ENCODE data around the gene FAF1.
A peak's percentile ranks its signal among the peaks of the same experiment; 100 is the strongest.

FAF1 gene

DNA sequence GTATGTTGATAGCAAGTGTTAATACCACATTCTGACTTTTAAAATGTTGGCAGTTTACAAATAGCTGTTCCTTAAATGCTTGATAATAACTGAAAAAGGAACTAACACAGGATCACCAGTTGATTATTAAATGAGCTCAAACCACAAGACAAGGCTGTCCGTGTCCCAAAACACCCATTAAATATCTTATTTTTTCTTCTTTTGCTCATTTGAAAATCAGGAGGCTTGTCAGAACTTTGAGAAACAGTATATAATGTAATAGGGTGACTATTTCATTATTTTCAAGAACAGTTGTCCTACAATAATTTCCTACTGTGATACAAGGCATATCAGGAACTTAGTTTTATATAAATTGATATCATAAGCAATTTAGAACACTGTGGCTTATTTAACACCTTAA is 12.7 kb upstream of the FAF1 start:
- Histone ChIP-seq H3K27me3 (ENCODE audit: control insufficient read depth in 2 of 2, insufficient read depth in 2 of 2, low read length in 2 of 2) (no peaks in the 10 kb centered on the region), H3K4me1 (ENCODE audit: control insufficient read depth in 2 of 2, insufficient read depth in 2 of 2, low read length in 2 of 2) (peaks cover 2 to 5% of the 10 kb centered on the region in 2 donors), H3K36me3 (ENCODE audit: control insufficient read depth in 2 of 2, insufficient read depth in 2 of 2, low read length in 2 of 2) (no peaks in the 10 kb centered on the region), H3K9ac (ENCODE audit: low read depth in 1 of 2, low read length in 2 of 2) (peak overlapping the region in 1 of 2 donors; percentile 10), H3K9me3 (ENCODE audit: control insufficient read depth in 2 of 2, low read length in 2 of 2) (no peaks in the 10 kb centered on the region), H3K4me3 (ENCODE audit: low read length in 2 of 2) (peak overlapping the region in 1 of 2 donors; percentile 34), H3K27ac (ENCODE audit: low read depth in 2 of 2, low read length in 2 of 2) (no peak overlapping the region)

DNA sequence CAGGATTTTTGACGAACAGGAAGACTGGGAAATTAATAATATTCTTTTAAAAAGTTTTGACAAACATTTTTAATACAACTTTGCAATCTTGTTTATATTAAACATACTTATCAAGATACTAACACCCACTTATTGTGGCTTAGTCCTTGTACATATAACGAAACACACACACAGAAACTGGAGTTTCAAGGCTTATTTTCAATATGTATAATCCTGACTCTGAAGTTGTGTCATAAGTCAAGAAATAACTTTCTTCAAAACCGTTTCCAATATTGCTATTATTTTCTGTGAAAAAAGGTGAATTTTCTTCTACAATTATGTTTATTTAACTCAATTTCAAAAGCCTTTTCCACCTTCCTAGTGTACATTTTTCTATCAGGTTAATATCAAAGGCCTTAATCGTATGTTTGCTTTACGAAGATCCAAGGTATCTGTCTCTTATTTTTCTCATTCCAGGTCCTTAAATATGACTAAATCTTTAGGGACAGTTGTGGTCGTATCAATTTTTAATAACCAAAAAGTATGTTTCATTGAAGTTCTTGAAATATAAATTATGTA is 11.8 kb upstream of the FAF1 start:
- H3K36me3 ChIP-seq (ENCODE audit: control insufficient read depth in 2 of 2, insufficient read depth in 2 of 2, low read length in 2 of 2): no peaks in the 10 kb centered on the region
- H3K4me3 ChIP-seq (ENCODE audit: low read length in 2 of 2): peak overlapping the region in 1 of 2 donors; percentile 98
- no peaks in the 10 kb centered on the region for H3K27me3 ChIP-seq (ENCODE audit: control insufficient read depth in 2 of 2, insufficient read depth in 2 of 2, low read length in 2 of 2)
- H3K27ac ChIP-seq (ENCODE audit: low read depth in 2 of 2, low read length in 2 of 2): no peak overlapping the region
- H3K9ac ChIP-seq (ENCODE audit: low read depth in 1 of 2, low read length in 2 of 2): peak overlapping the region in 1 of 2 donors; percentile 5
- H3K9me3 ChIP-seq (ENCODE audit: control insufficient read depth in 2 of 2, low read length in 2 of 2): no peaks in the 10 kb centered on the region
- peaks cover 7% of the 10 kb centered on the region in 2 donors for H3K4me1 ChIP-seq (ENCODE audit: control insufficient read depth in 2 of 2, insufficient read depth in 2 of 2, low read length in 2 of 2)

DNA sequence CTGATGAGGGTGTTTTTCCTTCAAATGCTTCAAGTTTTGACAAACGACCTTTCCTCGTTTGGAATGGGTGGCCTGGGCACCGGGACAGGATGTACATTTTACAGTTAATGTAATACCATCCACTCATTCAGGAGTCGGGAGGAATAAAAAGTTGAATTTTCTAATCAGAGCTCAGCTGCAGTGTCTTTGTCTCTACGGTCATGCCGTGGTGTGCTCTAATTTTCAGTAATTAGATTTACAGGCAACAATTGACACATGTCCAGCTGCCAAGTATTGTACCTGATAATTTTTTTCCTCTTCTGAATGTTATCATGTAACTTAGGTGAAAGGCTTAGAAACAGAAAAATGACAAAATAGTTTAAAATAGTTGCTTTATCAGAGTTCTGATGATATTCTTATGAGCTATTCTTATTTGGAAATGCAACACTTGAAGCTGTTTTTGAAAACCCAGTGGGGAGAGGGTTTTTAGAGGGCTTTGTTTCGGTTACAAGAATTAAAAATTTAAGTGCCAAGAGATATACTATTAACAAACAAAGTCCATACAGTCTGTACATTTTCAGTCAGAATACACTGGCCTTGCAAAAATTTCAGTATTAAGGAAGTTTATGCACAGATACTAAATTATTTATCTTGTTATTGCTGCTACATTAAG is 11.0 kb upstream of the FAF1 start:
- H3K9ac ChIP-seq (ENCODE audit: low read depth in 1 of 2, low read length in 2 of 2): peak overlapping the region; percentile 92 to 97
- H3K4me3 ChIP-seq (ENCODE audit: low read length in 2 of 2): peak overlapping the region; percentile 98

GRCh38 chr1:50970509-50970887 is 10.4 kb upstream of the FAF1 start:
- peak overlapping the region; percentile 92 to 97 for H3K9ac ChIP-seq (ENCODE audit: low read depth in 1 of 2, low read length in 2 of 2)
- H3K27ac ChIP-seq (ENCODE audit: low read depth in 2 of 2, low read length in 2 of 2): peak overlapping the region; percentile 99
- H3K9me3 ChIP-seq (ENCODE audit: control insufficient read depth in 2 of 2, low read length in 2 of 2): no peaks in the 10 kb centered on the region
- H3K4me1 ChIP-seq (ENCODE audit: control insufficient read depth in 2 of 2, insufficient read depth in 2 of 2, low read length in 2 of 2): peaks cover 6 to 7% of the 10 kb centered on the region in 2 donors
- no peaks in the 10 kb centered on the region for H3K36me3 ChIP-seq (ENCODE audit: control insufficient read depth in 2 of 2, insufficient read depth in 2 of 2, low read length in 2 of 2)
- H3K27me3 ChIP-seq (ENCODE audit: control insufficient read depth in 2 of 2, insufficient read depth in 2 of 2, low read length in 2 of 2): no peaks in the 10 kb centered on the region
- H3K4me3 ChIP-seq (ENCODE audit: low read length in 2 of 2): peak overlapping the region; percentile 98

More for the DNA sequence above, 11.0 kb upstream of the FAF1 start:
- no peaks in the 10 kb centered on the region for H3K36me3 ChIP-seq (ENCODE audit: control insufficient read depth in 2 of 2, insufficient read depth in 2 of 2, low read length in 2 of 2)
- H3K27me3 ChIP-seq (ENCODE audit: control insufficient read depth in 2 of 2, insufficient read depth in 2 of 2, low read length in 2 of 2): no peaks in the 10 kb centered on the region
- no peaks in the 10 kb centered on the region for H3K9me3 ChIP-seq (ENCODE audit: control insufficient read depth in 2 of 2, low read length in 2 of 2)
- H3K4me1 ChIP-seq (ENCODE audit: control insufficient read depth in 2 of 2, insufficient read depth in 2 of 2, low read length in 2 of 2): peaks cover 6 to 7% of the 10 kb centered on the region in 2 donors
- peak overlapping the region; percentile 53 to 99 for H3K27ac ChIP-seq (ENCODE audit: low read depth in 2 of 2, low read length in 2 of 2)

- Histone ChIP-seq H3K9me3 (ENCODE audit: control insufficient read depth in 2 of 2, low read length in 2 of 2) (no peaks in the 10 kb centered on the region), H3K9ac (ENCODE audit: low read depth in 1 of 2, low read length in 2 of 2) (peak within 1 kb of the TSS; percentile 92 to 97), H3K4me1 (ENCODE audit: control insufficient read depth in 2 of 2, insufficient read depth in 2 of 2, low read length in 2 of 2) (peaks cover 6 to 7% of the 10 kb centered on the region in 2 donors)
These were observed 9.8 kb upstream of the FAF1 start, which contains the start of gene CDKN2C for GRCh38 chr1:50969611-50970508. CDKN2C (plus strand) TSS chr1:50970245; CDS start chr1:50970369, 124 bp downstream.

DNA sequence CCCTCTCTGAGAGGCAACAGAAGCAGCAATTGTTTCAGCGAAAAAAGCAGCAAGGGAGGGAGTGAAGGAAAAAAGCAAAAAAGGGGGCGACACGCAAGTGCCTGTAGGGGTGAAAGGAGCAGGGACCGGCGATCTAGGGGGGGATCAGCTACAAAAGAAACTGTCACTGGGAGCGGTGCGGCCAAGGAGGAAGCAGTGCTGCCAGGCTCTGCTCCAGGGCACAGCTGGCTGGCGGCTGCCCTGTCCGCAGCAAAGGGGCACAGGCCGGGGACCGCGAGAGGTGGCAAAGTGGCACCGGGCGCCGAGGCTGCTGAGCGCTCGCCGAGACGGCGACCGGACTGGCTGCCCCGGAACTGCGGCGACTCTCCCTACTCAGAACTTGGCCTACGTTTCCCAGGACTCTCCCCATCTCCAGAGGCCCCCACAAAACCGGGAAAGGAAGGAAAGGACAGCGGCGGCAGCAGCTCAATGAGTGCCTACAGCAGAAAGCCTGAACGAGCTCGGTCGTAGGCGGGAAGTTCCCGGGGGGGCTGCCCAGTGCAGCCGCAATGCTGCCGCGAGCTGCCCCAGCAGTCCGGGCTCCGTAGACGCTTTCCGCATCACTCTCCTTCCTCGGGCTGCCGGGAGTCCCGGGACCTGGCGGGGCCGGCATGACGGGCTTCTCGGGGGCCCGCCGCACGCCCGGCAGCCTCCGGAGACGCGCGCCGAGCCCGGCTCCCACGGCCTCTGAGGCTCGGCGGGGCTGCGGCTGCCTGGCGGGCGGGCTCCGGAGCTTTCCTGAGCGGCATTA is 8.9 kb upstream of the FAF1 start:
- Histone ChIP-seq H3K4me3 (ENCODE audit: low read length in 2 of 2) (peak overlapping the region; percentile 98), H3K27me3 (ENCODE audit: control insufficient read depth in 2 of 2, insufficient read depth in 2 of 2, low read length in 2 of 2) (no peaks in the 10 kb centered on the region), H3K4me1 (ENCODE audit: control insufficient read depth in 2 of 2, insufficient read depth in 2 of 2, low read length in 2 of 2) (peaks cover 6 to 7% of the 10 kb centered on the region in 2 donors), H3K27ac (ENCODE audit: low read depth in 2 of 2, low read length in 2 of 2) (peak overlapping the region; percentile 99), H3K9ac (ENCODE audit: low read depth in 1 of 2, low read length in 2 of 2) (peak overlapping the region; percentile 92 to 97), H3K9me3 (ENCODE audit: control insufficient read depth in 2 of 2, low read length in 2 of 2) (no peaks in the 10 kb centered on the region), H3K36me3 (ENCODE audit: control insufficient read depth in 2 of 2, insufficient read depth in 2 of 2, low read length in 2 of 2) (no peaks in the 10 kb centered on the region)

More at GRCh38 chr1:50969611-50970508, 9.8 kb upstream of the FAF1 start, which contains the start of gene CDKN2C:
- no peaks in the 10 kb centered on the region for H3K36me3 ChIP-seq (ENCODE audit: control insufficient read depth in 2 of 2, insufficient read depth in 2 of 2, low read length in 2 of 2)
- peak within 1 kb of the TSS; percentile 99 for H3K27ac ChIP-seq (ENCODE audit: low read depth in 2 of 2, low read length in 2 of 2)
- no peaks in the 10 kb centered on the region for H3K27me3 ChIP-seq (ENCODE audit: control insufficient read depth in 2 of 2, insufficient read depth in 2 of 2, low read length in 2 of 2)
- peak within 1 kb of the TSS; percentile 98 for H3K4me3 ChIP-seq (ENCODE audit: low read length in 2 of 2)

DNA sequence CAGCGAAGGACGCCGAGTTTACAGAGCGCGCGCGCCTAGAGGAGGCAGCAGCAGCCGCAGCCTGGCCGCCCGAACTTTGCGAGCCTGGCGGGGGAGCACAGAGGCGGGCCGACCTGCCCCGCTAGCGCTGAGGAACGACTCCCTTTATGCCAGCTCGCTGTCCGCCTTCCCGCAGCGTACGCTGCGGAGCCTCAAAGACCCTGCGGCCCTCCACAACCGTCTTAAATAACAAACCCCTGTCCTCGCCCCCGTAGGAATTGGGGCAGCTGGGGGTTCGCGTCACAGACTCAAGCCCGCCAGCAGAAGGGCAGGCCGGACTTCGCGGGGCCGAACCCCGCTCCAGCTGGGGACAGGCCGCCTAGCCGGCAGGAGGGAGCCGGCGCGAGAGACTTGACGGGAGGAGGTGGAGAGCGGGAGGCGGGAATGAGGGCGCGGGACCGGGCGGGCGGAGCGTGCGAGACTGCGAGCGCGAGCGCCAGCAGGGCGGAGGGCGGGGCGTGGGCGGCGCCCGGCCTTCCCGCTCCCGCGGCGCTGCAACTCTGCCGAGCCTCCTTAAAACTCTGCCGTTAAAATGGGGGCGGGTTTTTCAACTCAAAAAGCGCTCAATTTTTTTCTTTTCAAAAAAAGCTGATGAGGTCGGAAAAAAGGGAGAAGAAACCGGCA is 8.2 kb upstream of the FAF1 start:
- Histone ChIP-seq H3K27ac (ENCODE audit: low read depth in 2 of 2, low read length in 2 of 2) (peak overlapping the region; percentile 99), H3K27me3 (ENCODE audit: control insufficient read depth in 2 of 2, insufficient read depth in 2 of 2, low read length in 2 of 2) (no peaks in the 10 kb centered on the region), H3K9me3 (ENCODE audit: control insufficient read depth in 2 of 2, low read length in 2 of 2) (no peaks in the 10 kb centered on the region), H3K4me3 (ENCODE audit: low read length in 2 of 2) (peak overlapping the region; percentile 98), H3K9ac (ENCODE audit: low read depth in 1 of 2, low read length in 2 of 2) (peak overlapping the region; percentile 92 to 97), H3K36me3 (ENCODE audit: control insufficient read depth in 2 of 2, insufficient read depth in 2 of 2, low read length in 2 of 2) (no peaks in the 10 kb centered on the region), H3K4me1 (ENCODE audit: control insufficient read depth in 2 of 2, insufficient read depth in 2 of 2, low read length in 2 of 2) (peaks cover 6 to 7% of the 10 kb centered on the region in 2 donors)

DNA sequence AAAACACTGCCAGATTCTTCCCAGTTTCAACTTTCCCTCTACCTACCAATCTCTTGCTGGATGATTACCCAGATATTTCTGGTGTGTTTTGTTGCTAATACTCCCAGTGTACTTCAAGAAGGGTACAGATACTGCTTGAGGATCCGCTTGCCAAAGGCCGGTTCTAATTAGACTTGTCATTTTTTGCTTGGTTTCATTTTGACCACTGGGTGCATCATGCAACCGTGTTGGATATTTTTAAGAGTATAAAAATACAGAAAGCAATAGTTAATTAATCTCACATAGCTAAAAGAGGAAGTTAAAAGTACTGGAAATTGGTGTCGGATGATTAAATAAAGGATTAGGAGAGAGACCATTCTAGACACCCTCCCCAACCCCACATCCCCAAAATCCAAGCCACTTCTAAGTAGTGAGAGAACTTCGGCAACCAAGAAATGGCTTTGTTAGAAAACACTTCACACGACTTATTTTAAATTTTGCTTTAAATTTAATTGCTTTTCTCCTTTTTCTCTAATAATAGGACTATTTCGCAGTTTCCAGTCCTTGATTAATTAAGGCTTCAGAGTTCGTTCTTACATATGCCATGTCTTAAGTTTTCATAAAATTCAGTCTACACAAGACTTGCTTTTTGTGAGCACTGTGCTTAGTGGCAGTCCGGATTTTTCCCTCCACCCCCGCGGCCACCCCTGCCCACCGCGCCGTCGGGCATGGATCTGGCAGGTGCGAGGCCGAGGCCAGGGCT is 7.5 kb upstream of the FAF1 start:
- H3K9me3 ChIP-seq (ENCODE audit: control insufficient read depth in 2 of 2, low read length in 2 of 2): no peaks in the 10 kb centered on the region
- H3K4me1 ChIP-seq (ENCODE audit: control insufficient read depth in 2 of 2, insufficient read depth in 2 of 2, low read length in 2 of 2): peaks cover 3 to 7% of the 10 kb centered on the region in 2 donors
- H3K9ac ChIP-seq (ENCODE audit: low read depth in 1 of 2, low read length in 2 of 2): peak overlapping the region; percentile 76 to 92
- H3K27me3 ChIP-seq (ENCODE audit: control insufficient read depth in 2 of 2, insufficient read depth in 2 of 2, low read length in 2 of 2): no peaks in the 10 kb centered on the region
- H3K36me3 ChIP-seq (ENCODE audit: control insufficient read depth in 2 of 2, insufficient read depth in 2 of 2, low read length in 2 of 2): no peaks in the 10 kb centered on the region
- H3K4me3 ChIP-seq (ENCODE audit: low read length in 2 of 2): peak overlapping the region; percentile 98
- H3K27ac ChIP-seq (ENCODE audit: low read depth in 2 of 2, low read length in 2 of 2): peak overlapping the region; percentile 99

- H3K9me3 ChIP-seq (ENCODE audit: control insufficient read depth in 2 of 2, low read length in 2 of 2): no peaks in the 10 kb centered on the region
- H3K9ac ChIP-seq (ENCODE audit: low read depth in 1 of 2, low read length in 2 of 2): peak overlapping the region; percentile 76 to 92
- no peaks in the 10 kb centered on the region for H3K36me3 ChIP-seq (ENCODE audit: control insufficient read depth in 2 of 2, insufficient read depth in 2 of 2, low read length in 2 of 2)
- H3K27me3 ChIP-seq (ENCODE audit: control insufficient read depth in 2 of 2, insufficient read depth in 2 of 2, low read length in 2 of 2): no peaks in the 10 kb centered on the region
- H3K4me1 ChIP-seq (ENCODE audit: control insufficient read depth in 2 of 2, insufficient read depth in 2 of 2, low read length in 2 of 2): peaks cover 3 to 7% of the 10 kb centered on the region in 2 donors
- H3K4me3 ChIP-seq (ENCODE audit: low read length in 2 of 2): peak overlapping the region; percentile 98
- peak overlapping the region; percentile 99 for H3K27ac ChIP-seq (ENCODE audit: low read depth in 2 of 2, low read length in 2 of 2)
These were observed 6.9 kb upstream of the FAF1 start for GRCh38 chr1:50966991-50967390.
